ENCODE measurements around the gene PDE6C. TPM values are rescaled to one million over a fixed set of nuclear protein-coding genes. Genes with fewer than 3 reads are reported as not detected.

Gene PDE6C
- total RNA-seq, 1 experiment from 2014 or later: not detected

GRCh38 chr10:93710333-93710909 is 98.1 kb downstream of the PDE6C start:
- CTCF ChIA-PET: no interaction called here
- POLR2A ChIA-PET: no interaction called here
- no TSS peak for BruUV-seq (replicated peaks)

GRCh38 chr10:93711891-93712290 is 99.6 kb downstream of the PDE6C start:
- POLR2A ChIA-PET: no interaction called here
- CTCF ChIA-PET: interaction anchor here (0.5 kb wide), 1 partner anchor 732 kb away, joined by 3 read pairs; no protein-coding TSS in a partner anchor
- Histone ChIP-seq H3K4me3 (ENCODE audit: low read depth in 2 of 2, low read length in 2 of 2) (no peak overlapping the region), H3K27me3 (ENCODE audit: control insufficient read depth, insufficient read depth, low read length) (no peaks in the 10 kb centered on the region; the same call in 1 of the 2 replicates), H3K36me3 (ENCODE audit: control insufficient read depth, insufficient read depth, low read length) (no peaks in the 10 kb centered on the region), H3K9me3 (ENCODE audit: control insufficient read depth, insufficient read depth, low read depth, low read length) (no peaks in the 10 kb centered on the region), H3K27ac (ENCODE audit: low read length) (no peak overlapping the region), H3K4me1 (ENCODE audit: control insufficient read depth, insufficient read depth, low read length) (no peaks in the 10 kb centered on the region)
- intact Hi-C loops (cut with micrococcal nuclease; ENCODE audit: unreplicated experiment) (no loop called here), in situ Hi-C loops (cut with HindIII; ENCODE audit: low pct_unique_long_range_greater_than_20kb, low sequenced_read_pairs) (no loop called here)
- no TSS peak for BruUV-seq (replicated peaks)
- DNase-seq (ENCODE audit: low read depth, low spot score) (no peak), ATAC-seq (no peak)
- no peak for TF ChIP-seq SIN3A (IDR thresholded peaks at IDR 0.05; ENCODE audit: borderline replicate concordance, insufficient read depth, low read depth, low read length)
- TF ChIP-seq TCF7L2 (IDR thresholded peaks at IDR 0.05; ENCODE audit: low read depth, low read length): no peak
- no peak for TF ChIP-seq POLR2AphosphoS5 (IDR thresholded peaks at IDR 0.05; ENCODE audit: low read depth, low read length)
- no peak for TF ChIP-seq CTCF (IDR thresholded peaks at IDR 0.05)
- no peak for TF ChIP-seq REST (IDR thresholded peaks at IDR 0.05; ENCODE audit: insufficient read depth in 1 of 2, low read depth in 2 of 2, low read length in 1 of 2)

More at GRCh38 chr10:93710333-93710909, 98.1 kb downstream of the PDE6C start:
- no peaks in the 10 kb centered on the region; the same call in 1 of the 2 replicates for H3K27me3 ChIP-seq (ENCODE audit: control insufficient read depth, insufficient read depth, low read length)
- no peak overlapping the region for H3K27ac ChIP-seq (ENCODE audit: low read length)
- no peak overlapping the region for H3K4me3 ChIP-seq (ENCODE audit: low read depth in 2 of 2, low read length in 2 of 2)
- H3K9me3 ChIP-seq (ENCODE audit: control insufficient read depth, insufficient read depth, low read depth, low read length): no peaks in the 10 kb centered on the region
- in situ Hi-C loops (cut with HindIII; ENCODE audit: low pct_unique_long_range_greater_than_20kb, low sequenced_read_pairs): no loop called here
- TF ChIP-seq REST (IDR thresholded peaks at IDR 0.05; ENCODE audit: insufficient read depth in 1 of 2, low read depth in 2 of 2, low read length in 1 of 2): no peak
- no peak for TF ChIP-seq TCF7L2 (IDR thresholded peaks at IDR 0.05; ENCODE audit: low read depth, low read length)
- no peak for TF ChIP-seq CTCF (IDR thresholded peaks at IDR 0.05)
- H3K4me1 ChIP-seq (ENCODE audit: control insufficient read depth, insufficient read depth, low read length): no peaks in the 10 kb centered on the region
- intact Hi-C loops (cut with micrococcal nuclease; ENCODE audit: unreplicated experiment): no loop called here
- H3K36me3 ChIP-seq (ENCODE audit: control insufficient read depth, insufficient read depth, low read length): no peaks in the 10 kb centered on the region
- ATAC-seq: no peak
- no peak for DNase-seq (ENCODE audit: low read depth, low spot score)

Data from Panc1 (cell line).